HepG2 (cell line): ENCODE data around the gene ZMIZ1. TPM values are rescaled to one million over a fixed set of nuclear protein-coding genes. Genes with fewer than 3 reads are reported as not detected.

ENCODE experiments used
- AGO2 ChIP-seq: fragments of 200-400 bp; formaldehyde crosslinking; optimal IDR thresholded peaks from 2 replicates; pipeline ENCODE3; 2017; ENCODE audit warnings: mild to moderate bottlenecking, low read depth, low read length, moderate library complexity
- CENPX ChIP-seq: sonication (generic); formaldehyde crosslinking; IDR thresholded peaks from 2 replicates; pipeline ENCODE4 v1.9.0; 2021; ENCODE audit warnings: mild to moderate bottlenecking, missing genetic modification reagents, moderate library complexity
- ELF1 ChIP-seq: sonication (generic); formaldehyde crosslinking; IDR thresholded peaks from 2 replicates; pipeline ENCODE4 v1.4.0; 2020; ENCODE audit warnings: missing genetic modification reagents
- ETV6 ChIP-seq: sonication (generic); formaldehyde crosslinking; conservative IDR thresholded peaks from 2 replicates; pipeline ENCODE4 v1.4.0; 2020; ENCODE audit warnings: missing genetic modification reagents
- FOXM1 ChIP-seq: sonication (generic); formaldehyde crosslinking; IDR thresholded peaks from 2 replicates; pipeline ENCODE4 v1.5.0; 2020; ENCODE audit warnings: missing genetic modification reagents
- GPN1 ChIP-seq: sonication (generic); formaldehyde crosslinking; IDR thresholded peaks from 2 replicates; pipeline ENCODE4 v1.5.1; 2020; ENCODE audit warnings: missing genetic modification reagents, borderline replicate concordance
- IKZF4 ChIP-seq: sonication (generic); formaldehyde crosslinking; IDR thresholded peaks from 2 replicates; pipeline ENCODE4 v1.5.1; 2020; ENCODE audit warnings: borderline replicate concordance, mild to moderate bottlenecking, low read depth, missing genetic modification reagents; ENCODE audit errors: not compliant biosample characterization
- KDM1A ChIP-seq: IDR thresholded peaks from 2 replicates; pipeline ENCODE4 v1.6.1; 2016; ENCODE audit warnings: missing compliant biosample characterization
- KDM4B ChIP-seq: sonication (generic); formaldehyde crosslinking; IDR thresholded peaks from 2 replicates; pipeline ENCODE4 v1.4.0; 2020; ENCODE audit warnings: missing genetic modification reagents
- RELA ChIP-seq: sonication (generic); formaldehyde crosslinking; IDR thresholded peaks from 2 replicates; pipeline ENCODE4 v1.4.0; 2020; ENCODE audit warnings: missing genetic modification reagents
- RXRA ChIP-seq: sonication (generic); formaldehyde crosslinking; IDR thresholded peaks from 2 replicates; pipeline ENCODE4 v1.5.1; 2020; ENCODE audit warnings: missing genetic modification reagents
- U2AF1 ChIP-seq: fragments of 200-400 bp; formaldehyde crosslinking; optimal IDR thresholded peaks from 2 replicates; pipeline ENCODE3; 2017; ENCODE audit warnings: mild to moderate bottlenecking, low read depth, low read length
- YEATS2 ChIP-seq: sonication (generic); formaldehyde crosslinking; IDR thresholded peaks from 2 replicates; pipeline ENCODE4 v1.4.0; 2020; ENCODE audit warnings: missing genetic modification reagents, borderline replicate concordance
- ZBTB26 ChIP-seq: IDR thresholded peaks from 2 replicates; pipeline ENCODE4 v1.6.1; 2016; ENCODE audit warnings: missing compliant biosample characterization, missing genetic modification reagents, borderline replicate concordance
- ZMAT3 ChIP-seq: sonication (generic); formaldehyde crosslinking; conservative IDR thresholded peaks from 2 replicates; pipeline ENCODE4 v1.7.0; 2021; ENCODE audit warnings: missing genetic modification reagents
- ZNF143 ChIP-seq: sonication (generic); formaldehyde crosslinking; IDR thresholded peaks from 2 replicates; pipeline ENCODE4 v1.4.0; 2020; ENCODE audit warnings: missing genetic modification reagents
- ZNF225 ChIP-seq: sonication (generic); formaldehyde crosslinking; IDR thresholded peaks from 2 replicates; pipeline ENCODE4 v1.4.0; 2020; ENCODE audit warnings: mild to moderate bottlenecking, missing genetic modification reagents
- ZNF430 ChIP-seq: sonication (generic); formaldehyde crosslinking; IDR thresholded peaks from 2 replicates; pipeline ENCODE4 v1.9.0; 2021; ENCODE audit warnings: mild to moderate bottlenecking, missing genetic modification reagents
- ZNF746 ChIP-seq: sonication (generic); formaldehyde crosslinking; IDR thresholded peaks from 2 replicates; pipeline ENCODE4 v1.8.0; 2022; ENCODE audit warnings: mild to moderate bottlenecking, missing genetic modification reagents
- ZNF839 ChIP-seq: sonication (generic); formaldehyde crosslinking; IDR thresholded peaks from 2 replicates; pipeline ENCODE4 v1.4.0; 2020; ENCODE audit warnings: missing genetic modification reagents, mild to moderate bottlenecking, borderline replicate concordance
- ZNF841 ChIP-seq: sonication (generic); formaldehyde crosslinking; IDR thresholded peaks from 2 replicates; pipeline ENCODE4 v1.8.1; 2023; ENCODE audit warnings: missing genetic modification reagents, borderline replicate concordance
- polyA plus RNA-seq, 8 experiments: library from polyadenylated mRNA; depleted of rRNA in 3 of 8; stranded (reverse) in 7 of 8; unstranded in 1 of 8; fragments of >200 nt; fragmentation: Illumina TruSeq in 4 of 8; extraction: Trizol in 4 of 8; gene quantifications; 2 replicates each; pipeline versions ENCODE4 v1.2.1 to v1.2.3, GENCODE V29; 2011 to 2016; ENCODE audit warnings: low read depth in 4 of 8, missing spikeins in 1 of 8, mixed read lengths in 1 of 8; ENCODE audit not compliant: insufficient read depth in 1 of 8
- total RNA-seq, 5 experiments: library from RNA; depleted of rRNA; stranded (reverse); fragments of >200 nt; fragmentation: Illumina TruSeq; extraction: Trizol; gene quantifications; 2 replicates each; pipeline ENCODE4 v1.2.3, GENCODE V29; 2016; ENCODE audit warnings: low read depth in 1 of 5
- TF ChIP-seq, protein P1 (sequence below): sonication (generic); formaldehyde crosslinking; conservative IDR thresholded peaks from 2 replicates; pipeline ENCODE4 v1.8.0; 2022; ENCODE audit warnings: missing genetic modification reagents
- TF ChIP-seq, protein P2 (sequence below): sonication (generic); formaldehyde crosslinking; IDR thresholded peaks from 2 replicates; pipeline ENCODE4 v1.4.0; 2020; ENCODE audit warnings: missing genetic modification reagents, borderline replicate concordance
- TF ChIP-seq, protein P3 (sequence below): IDR thresholded peaks from 2 replicates; pipeline ENCODE4 v1.6.1; 2018; ENCODE audit warnings: missing genetic modification reagents, mild to moderate bottlenecking, missing compliant biosample characterization

The ZMIZ1 gene
- total and polyA plus RNA-seq, 2 of the 13 experiments (the other 11 are each of a cell fraction or from before 2014, with no cell fraction given) = 5.3 to 10.2 TPM

- TF ChIP-seq, protein P1, sequence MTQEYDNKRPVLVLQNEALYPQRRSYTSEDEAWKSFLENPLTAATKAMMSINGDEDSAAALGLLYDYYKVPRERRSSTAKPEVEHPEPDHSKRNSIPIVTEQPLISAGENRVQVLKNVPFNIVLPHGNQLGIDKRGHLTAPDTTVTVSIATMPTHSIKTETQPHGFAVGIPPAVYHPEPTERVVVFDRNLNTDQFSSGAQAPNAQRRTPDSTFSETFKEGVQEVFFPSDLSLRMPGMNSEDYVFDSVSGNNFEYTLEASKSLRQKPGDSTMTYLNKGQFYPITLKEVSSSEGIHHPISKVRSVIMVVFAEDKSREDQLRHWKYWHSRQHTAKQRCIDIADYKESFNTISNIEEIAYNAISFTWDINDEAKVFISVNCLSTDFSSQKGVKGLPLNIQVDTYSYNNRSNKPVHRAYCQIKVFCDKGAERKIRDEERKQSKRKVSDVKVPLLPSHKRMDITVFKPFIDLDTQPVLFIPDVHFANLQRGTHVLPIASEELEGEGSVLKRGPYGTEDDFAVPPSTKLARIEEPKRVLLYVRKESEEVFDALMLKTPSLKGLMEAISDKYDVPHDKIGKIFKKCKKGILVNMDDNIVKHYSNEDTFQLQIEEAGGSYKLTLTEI (CRISPR knock-in tag) = no peak
- no peak for TF ChIP-seq ETV6 (CRISPR knock-in tag)
- TF ChIP-seq CENPX = no peak
- no peak for TF ChIP-seq GPN1
- peak; percentile 46 for TF ChIP-seq AGO2
- TF ChIP-seq KDM1A = no peak
- TF ChIP-seq, protein P2, sequence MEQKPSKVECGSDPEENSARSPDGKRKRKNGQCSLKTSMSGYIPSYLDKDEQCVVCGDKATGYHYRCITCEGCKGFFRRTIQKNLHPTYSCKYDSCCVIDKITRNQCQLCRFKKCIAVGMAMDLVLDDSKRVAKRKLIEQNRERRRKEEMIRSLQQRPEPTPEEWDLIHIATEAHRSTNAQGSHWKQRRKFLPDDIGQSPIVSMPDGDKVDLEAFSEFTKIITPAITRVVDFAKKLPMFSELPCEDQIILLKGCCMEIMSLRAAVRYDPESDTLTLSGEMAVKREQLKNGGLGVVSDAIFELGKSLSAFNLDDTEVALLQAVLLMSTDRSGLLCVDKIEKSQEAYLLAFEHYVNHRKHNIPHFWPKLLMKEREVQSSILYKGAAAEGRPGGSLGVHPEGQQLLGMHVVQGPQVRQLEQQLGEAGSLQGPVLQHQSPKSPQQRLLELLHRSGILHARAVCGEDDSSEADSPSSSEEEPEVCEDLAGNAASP = peak; percentile 96; the same call in 1 of the 2 replicates
- no peak for TF ChIP-seq FOXM1
- TF ChIP-seq ZMAT3 = no peak
- no peak for TF ChIP-seq ZNF839 (CRISPR knock-in tag)
- no peak for TF ChIP-seq KDM4B (CRISPR knock-in tag)
- no peak for TF ChIP-seq ZBTB26 (CRISPR knock-in tag)
- no peak for TF ChIP-seq IKZF4
- TF ChIP-seq, protein P3, sequence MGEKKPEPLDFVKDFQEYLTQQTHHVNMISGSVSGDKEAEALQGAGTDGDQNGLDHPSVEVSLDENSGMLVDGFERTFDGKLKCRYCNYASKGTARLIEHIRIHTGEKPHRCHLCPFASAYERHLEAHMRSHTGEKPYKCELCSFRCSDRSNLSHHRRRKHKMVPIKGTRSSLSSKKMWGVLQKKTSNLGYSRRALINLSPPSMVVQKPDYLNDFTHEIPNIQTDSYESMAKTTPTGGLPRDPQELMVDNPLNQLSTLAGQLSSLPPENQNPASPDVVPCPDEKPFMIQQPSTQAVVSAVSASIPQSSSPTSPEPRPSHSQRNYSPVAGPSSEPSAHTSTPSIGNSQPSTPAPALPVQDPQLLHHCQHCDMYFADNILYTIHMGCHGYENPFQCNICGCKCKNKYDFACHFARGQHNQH (CRISPR knock-in tag) = no peak
- no peak for TF ChIP-seq ZNF430 (CRISPR knock-in tag)
- no peak for TF ChIP-seq YEATS2 (CRISPR knock-in tag)
- TF ChIP-seq ZNF143 (CRISPR knock-in tag) = no peak
- TF ChIP-seq RELA (CRISPR knock-in tag) = no peak
- TF ChIP-seq ZNF841 = no peak
- TF ChIP-seq ELF1 (CRISPR knock-in tag) = no peak
- no peak for TF ChIP-seq U2AF1
- TF ChIP-seq ZNF225 (CRISPR knock-in tag) = 0 out of 2 replicates have a peak, but pooled peaks have one; percentile 24
- TF ChIP-seq ZNF746 = no peak
- TF ChIP-seq RXRA = peak; percentile 75
Measured at GRCh38 chr10:79260811-79261740, 192.3 kb downstream of the ZMIZ1 start (continued).
